ENCODE measurements around the gene GINS3.

The GINS3 gene

GRCh38 chr16:58425756-58426494, 33.7 kb downstream of the GINS3 start:
- DNase-seq (ENCODE audit: low spot score) = peak; percentile 79

DNA sequence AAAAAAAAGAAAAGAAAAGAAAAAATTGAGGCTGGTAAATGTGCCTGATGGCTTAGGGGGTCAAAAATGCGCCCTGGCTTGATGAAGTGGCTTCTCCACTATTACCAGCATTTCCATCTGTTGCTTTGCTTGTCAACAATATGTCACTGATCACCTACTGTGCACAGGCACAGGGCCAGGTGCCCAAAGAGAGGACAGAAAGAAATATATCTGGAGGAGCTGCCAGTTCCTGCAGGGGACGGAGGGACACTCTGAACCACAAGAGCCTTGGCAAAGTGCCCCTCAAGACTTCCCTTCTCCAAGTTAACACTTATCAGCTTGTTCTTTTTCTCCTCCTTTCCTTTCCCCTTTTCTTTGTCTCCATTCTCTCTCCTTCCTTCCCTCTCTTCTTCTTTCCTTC, 34.7 kb downstream of the GINS3 start:
- no peak for DNase-seq (ENCODE audit: low spot score)

DNA sequence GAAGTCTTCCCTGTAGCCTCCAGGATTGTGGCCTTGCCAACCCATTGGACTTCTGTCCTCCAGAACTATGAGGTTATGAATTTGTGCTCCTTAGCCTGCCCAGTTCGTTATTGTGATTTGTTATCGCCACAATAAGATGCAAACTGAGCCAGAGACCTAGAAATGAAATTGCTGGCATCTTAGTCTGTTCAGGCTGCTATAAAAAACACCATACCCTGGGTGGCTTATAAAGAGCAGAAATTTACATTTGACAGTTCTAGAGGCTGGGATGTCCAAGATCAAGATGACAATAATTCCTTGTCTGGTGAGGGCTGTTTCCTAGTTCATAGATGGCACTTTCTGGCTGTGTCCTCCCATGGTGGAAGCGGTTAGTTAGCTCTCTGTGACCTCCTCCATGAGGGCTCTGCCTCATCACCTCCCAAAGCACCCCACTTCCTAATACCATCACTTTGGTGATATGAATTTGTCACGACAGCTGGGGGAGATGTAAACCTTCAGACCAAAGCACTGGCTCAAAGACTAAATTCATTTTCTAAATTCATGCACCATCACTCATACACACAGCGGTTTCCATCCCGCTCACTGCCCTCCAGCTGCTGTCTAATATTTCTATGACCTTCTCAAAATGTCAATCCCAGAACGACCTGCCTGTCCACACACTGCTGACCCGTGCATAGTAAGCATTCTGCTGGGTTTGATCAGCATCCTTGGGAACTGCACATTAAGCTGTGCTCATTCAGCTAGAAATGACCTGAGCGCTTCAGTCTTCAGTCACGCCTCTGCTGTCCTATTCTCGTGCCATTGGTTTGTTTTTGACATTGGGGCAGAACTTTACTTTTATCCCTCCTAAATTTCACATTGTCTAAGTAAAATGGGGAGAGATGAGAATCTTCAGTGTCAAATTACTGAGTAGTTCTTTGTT, 36.6 kb downstream of the GINS3 start:
- no peak for DNase-seq (ENCODE audit: low spot score)

GRCh38 chr16:58430718-58431117, 38.4 kb downstream of the GINS3 start:
- no peak for DNase-seq (ENCODE audit: low spot score)

DNA sequence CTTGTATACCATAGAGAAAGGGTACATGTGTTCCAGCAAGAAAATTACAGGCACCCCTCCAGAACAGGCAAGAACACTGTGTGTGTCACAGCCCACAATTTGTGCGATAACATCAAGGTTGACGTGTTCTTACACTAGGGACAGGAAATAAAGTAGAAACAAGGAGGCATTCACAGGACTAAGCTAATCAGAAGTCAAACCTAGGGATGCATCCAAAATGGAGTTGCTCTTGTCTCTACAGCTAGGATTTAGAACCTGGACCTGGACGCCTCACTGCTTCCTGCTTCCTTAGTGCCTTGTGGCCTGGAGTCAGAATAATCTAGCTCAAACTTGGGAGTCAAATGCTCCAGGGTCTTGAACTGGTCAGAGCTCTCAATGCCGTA, 41.3 kb downstream of the GINS3 start:
- DNase-seq (ENCODE audit: low spot score) = no peak

GRCh38 chr16:58435779-58436178, 43.5 kb downstream of the GINS3 start:
- DNase-seq (ENCODE audit: low spot score) = no peak

DNA sequence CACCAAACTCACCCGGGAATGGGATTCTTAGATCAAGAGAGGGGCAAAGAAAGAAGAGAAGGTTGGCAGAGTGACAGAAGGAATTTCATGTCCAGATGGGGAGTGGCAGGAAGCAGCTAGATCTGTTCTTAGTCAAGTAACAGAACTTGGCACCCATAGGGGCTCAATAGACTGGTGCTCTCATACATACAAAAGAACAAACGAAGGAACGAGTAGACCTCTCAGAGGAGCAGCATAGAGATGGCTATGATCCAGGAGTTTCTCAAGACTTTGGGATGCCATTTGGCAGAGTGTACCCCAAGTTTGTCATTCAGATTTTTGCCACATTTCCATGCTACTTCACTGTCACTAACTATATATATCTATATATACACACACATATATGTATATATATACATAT, 47.9 kb downstream of the GINS3 start:
- DNase-seq (ENCODE audit: low spot score) = no peak

- no peak for DNase-seq (ENCODE audit: low spot score)
Measured at GRCh38 chr16:58442547-58442946, 50.3 kb downstream of the GINS3 start.

GRCh38 chr16:58443783-58444182, 51.5 kb downstream of the GINS3 start:
- DNase-seq (ENCODE audit: low spot score) = no peak

GRCh38 chr16:58444265-58444664, 52.0 kb downstream of the GINS3 start:
- no peak for DNase-seq (ENCODE audit: low spot score)

DNA sequence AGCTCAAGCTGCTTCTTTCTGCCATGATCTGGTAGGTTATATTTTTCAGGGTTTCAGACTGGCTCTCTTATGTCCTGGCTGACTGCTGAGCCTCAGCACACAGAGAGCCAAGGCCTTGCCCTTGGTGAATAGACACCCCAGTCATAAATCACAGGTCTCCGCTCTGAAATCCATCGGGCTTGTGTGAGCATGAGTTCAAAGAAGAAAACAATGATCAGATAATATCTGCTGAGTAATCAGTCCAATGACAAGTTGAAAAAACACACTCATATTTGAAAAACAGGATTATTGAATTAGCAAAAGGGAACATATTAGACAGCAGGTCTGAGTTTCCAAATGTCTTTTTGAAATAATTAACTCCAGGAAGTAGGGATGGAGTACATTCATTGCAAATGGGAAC, 56.6 kb downstream of the GINS3 start:
- DNase-seq (ENCODE audit: low spot score) = no peak

DNA sequence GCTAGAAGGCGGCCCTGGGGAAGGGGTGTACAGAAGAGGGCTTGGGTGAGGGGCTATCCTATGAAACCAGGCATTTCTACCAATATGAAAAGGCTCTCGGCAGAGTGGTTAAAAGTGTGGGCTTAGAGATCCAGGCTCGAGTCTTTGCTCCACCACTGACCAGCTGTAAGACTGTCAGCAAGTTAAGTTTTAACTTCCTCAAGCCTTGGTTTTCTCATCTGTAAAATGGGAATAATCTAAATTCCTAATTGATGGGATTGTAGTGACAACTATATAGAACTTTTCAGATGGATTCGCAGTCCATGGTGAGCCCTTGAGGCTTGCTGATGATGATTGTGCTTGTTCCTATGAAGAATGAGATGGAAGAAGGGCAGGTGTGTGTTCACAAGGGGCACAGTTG, 57.0 kb downstream of the GINS3 start:
- no peak for DNase-seq (ENCODE audit: low spot score)

- no peak for DNase-seq (ENCODE audit: low spot score)
Measured at GRCh38 chr16:58449768-58450167, 57.5 kb downstream of the GINS3 start.

GRCh38 chr16:58450590-58450989, 58.3 kb downstream of the GINS3 start:
- DNase-seq (ENCODE audit: low spot score) = no peak

DNA sequence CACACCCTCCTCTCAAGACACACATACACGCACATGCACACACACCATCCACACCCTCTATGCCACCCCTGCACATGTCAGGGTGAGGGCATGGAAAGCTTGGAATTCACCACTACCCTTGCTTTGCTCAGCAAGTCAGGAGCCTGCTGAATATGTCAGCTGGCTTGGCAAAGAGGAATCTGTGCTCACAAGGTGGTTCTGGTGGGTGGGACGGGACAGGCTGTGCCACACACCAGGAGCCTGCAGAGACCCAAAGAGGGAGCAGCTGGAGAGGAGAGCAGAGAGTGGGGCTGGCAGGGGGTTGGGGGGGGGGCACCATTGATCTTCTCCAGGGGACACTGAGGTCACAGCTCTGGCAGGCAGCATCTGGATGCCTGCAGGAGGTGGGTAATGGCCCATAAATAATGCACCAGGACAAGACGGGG, 59.0 kb downstream of the GINS3 start:
- no peak for DNase-seq (ENCODE audit: low spot score)

- DNase-seq (ENCODE audit: low spot score) = no peak
Measured at GRCh38 chr16:58451945-58452401, 59.7 kb downstream of the GINS3 start.

DNA sequence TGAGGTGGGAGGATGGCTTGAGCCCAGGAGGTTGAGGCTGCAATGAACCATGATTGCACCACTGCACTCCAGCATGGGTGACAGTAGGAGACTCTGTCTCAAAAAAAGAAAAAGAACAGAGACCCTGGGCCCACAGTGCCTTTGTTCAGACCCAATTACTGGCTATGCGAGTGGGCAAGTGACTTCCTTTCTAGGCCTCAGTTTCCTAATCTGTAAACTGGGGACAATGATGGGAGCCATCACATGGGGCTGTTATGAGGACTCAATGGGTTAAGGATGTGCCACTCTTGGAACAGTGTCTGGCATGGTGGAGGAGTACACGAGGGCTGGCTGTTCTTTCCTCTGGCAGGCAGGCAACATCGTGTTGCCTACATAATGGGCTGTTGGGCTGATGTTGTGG, 60.4 kb downstream of the GINS3 start:
- no peak for DNase-seq (ENCODE audit: low spot score)

DNA sequence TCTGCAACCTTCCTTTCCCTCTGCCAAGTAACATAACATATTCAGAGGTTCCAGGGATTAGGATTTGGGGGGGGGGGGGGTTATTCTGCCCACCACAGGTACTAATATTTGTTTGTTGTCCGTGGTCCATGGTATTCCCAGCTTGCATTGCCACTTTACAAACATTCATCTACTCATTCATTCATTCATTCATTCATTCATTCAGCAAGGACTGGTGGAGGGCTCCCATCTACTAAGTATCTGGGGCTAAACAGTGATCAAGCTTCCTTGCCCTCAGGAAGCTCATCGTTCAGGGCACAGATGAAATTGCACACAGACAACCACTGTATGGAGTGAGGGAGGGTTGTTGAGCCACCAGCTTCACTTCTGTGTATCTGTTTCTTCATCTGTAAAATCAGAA, 61.9 kb downstream of the GINS3 start:
- no peak for DNase-seq (ENCODE audit: low spot score)

GRCh38 chr16:58454856-58455255, 62.6 kb downstream of the GINS3 start:
- DNase-seq (ENCODE audit: low spot score) = no peak

All from NAMALWA (cell line).